H1 (cell line): Measurements from ENCODE around the gene MYH16. TPM values are rescaled to one million over a fixed set of nuclear protein-coding genes. Genes with fewer than 3 reads are reported as not detected.

Experiments
- CTCF ChIA-PET: fragments of 300-600 bp; sonication (Branson Sonifier 250); formaldehyde crosslinking; loops from one replicate; lab custom pipeline; 2021; ENCODE audit not compliant: partially characterized antibody; lab: Charles Lee
- POLR2A ChIA-PET: fragments of 300-600 bp; sonication (Branson Sonifier 250); formaldehyde crosslinking; loops from one replicate; lab custom pipeline; 2021; ENCODE audit warnings: inconsistent platforms; ENCODE audit not compliant: partially characterized antibody; lab: Charles Lee
- DNase-seq, 2 experiments: peaks; one replicate each; pipeline versions ENCODE4 v3.0.0 to v3.0.0-alpha.2; 2010 to 2022; ENCODE audit warnings: low spot score in 2 of 2, low read depth in 1 of 2, mixed read lengths in 1 of 2
- FAIRE-seq: peaks from 2 replicates; lab custom pipeline; 2011; peaks lifted over from hg19 to GRCh38; lab: Jason Lieb, UNC
- H2AFZ ChIP-seq: 2 replicates; pipeline ENCODE4 v1.8.1; 2012; ENCODE audit warnings: low read length, inconsistent platforms
- H2AK5ac ChIP-seq: 2 replicates; pipeline ENCODE4 v1.6.1; 2013; ENCODE audit warnings: low read depth, low read length
- H2BK120ac ChIP-seq: replicated peaks from 2 replicates; pipeline ENCODE3; 2013; ENCODE audit warnings: low read depth, low read length, inconsistent platforms
- H2BK12ac ChIP-seq: 2 replicates; pipeline ENCODE4 v1.6.1; 2013; ENCODE audit warnings: low read depth, low read length
- H2BK15ac ChIP-seq: 2 replicates; pipeline ENCODE4 v1.6.1; 2013; ENCODE audit warnings: low read length
- H2BK20ac ChIP-seq: 2 replicates; pipeline ENCODE4 v1.6.1; 2013; ENCODE audit warnings: low read length
- H2BK5ac ChIP-seq: 2 replicates; pipeline ENCODE4 v1.6.1; 2013; ENCODE audit warnings: low read depth, low read length
- H3K14ac ChIP-seq: 2 replicates; pipeline ENCODE4 v1.6.1; 2013; ENCODE audit warnings: inconsistent platforms; ENCODE audit not compliant: insufficient read length
- H3K18ac ChIP-seq: 2 replicates; pipeline ENCODE4 v1.6.1; 2013; ENCODE audit warnings: low read length; ENCODE audit errors: extremely low read depth
- H3K23ac ChIP-seq: 2 replicates; pipeline ENCODE4 v1.6.1; 2013; ENCODE audit warnings: inconsistent platforms; ENCODE audit not compliant: insufficient read length
- H3K23me2 ChIP-seq: 2 replicates; pipeline ENCODE4 v1.6.1; 2013; ENCODE audit warnings: low read depth, low read length
- H3K27ac ChIP-seq: 2 replicates; pipeline ENCODE4 v1.6.1; 2011; ENCODE audit warnings: low read depth, low read length, inconsistent platforms
- H3K27me3 ChIP-seq, 4 experiments: replicated peaks in 1 of 4; 1 replicate in 1 of 4; 2 replicates in 3 of 4; pipeline versions ENCODE4 v1.6.1 to v1.8.1; 2011 to 2013; ENCODE audit warnings: low read length in 3 of 4, mild to moderate bottlenecking in 3 of 4, inconsistent platforms in 2 of 4, mixed read lengths in 2 of 4, moderate library complexity in 1 of 4; ENCODE audit not compliant: control insufficient read depth in 3 of 4, insufficient read depth in 3 of 4; ENCODE audit errors: extremely low read depth in 1 of 4
- H3K36me3 ChIP-seq, 4 experiments: 2 replicates each; pipeline versions ENCODE4 v1.6.1 to v1.8.1; 2011 to 2013; ENCODE audit warnings: mild to moderate bottlenecking in 4 of 4, low read length in 3 of 4, moderate library complexity in 2 of 4, control low read depth in 1 of 4, inconsistent platforms in 1 of 4; ENCODE audit not compliant: insufficient read depth in 4 of 4, control insufficient read depth in 2 of 4
- H3K4ac ChIP-seq: replicated peaks from 2 replicates; pipeline ENCODE3; 2013; ENCODE audit warnings: low read length, low read depth, mixed read lengths, inconsistent platforms; ENCODE audit not compliant: insufficient read length
- H3K4me1 ChIP-seq, 4 experiments: replicated peaks in 1 of 4; 1 replicate in 1 of 4; 2 replicates in 3 of 4; pipeline versions ENCODE4 v1.6.1 to v1.8.1; 2011 to 2013; ENCODE audit warnings: low read length in 3 of 4, inconsistent platforms in 2 of 4, mixed read lengths in 1 of 4; ENCODE audit not compliant: insufficient read depth in 4 of 4, control insufficient read depth in 3 of 4
- H3K4me2 ChIP-seq, 2 experiments: 2 replicates each; pipeline versions ENCODE4 v1.6.1 to v1.8.1; 2011 to 2013; ENCODE audit warnings: low read depth in 2 of 2, low read length in 2 of 2, control low read depth in 1 of 2, inconsistent platforms in 1 of 2, mild to moderate bottlenecking in 1 of 2; ENCODE audit not compliant: insufficient read depth in 1 of 2
- H3K4me3 ChIP-seq, 4 experiments: fragments of 200-600, 300-600 bp in 1 of 4; sonication (generic), shearing (Covaris generic), sonication (Bioruptor Twin) in 1 of 4; 2 replicates each; pipeline versions ENCODE4 v1.5.1 to v1.8.1; 2011 to 2016; ENCODE audit warnings: low read length in 4 of 4, low read depth in 3 of 4, control low read depth in 2 of 4, inconsistent platforms in 2 of 4, mild to moderate bottlenecking in 2 of 4, mixed read lengths in 1 of 4, moderate library complexity in 1 of 4; ENCODE audit not compliant: insufficient read depth in 2 of 4; ENCODE audit errors: extremely low read depth in 1 of 4
- H3K56ac ChIP-seq: replicated peaks from 2 replicates; pipeline ENCODE3; 2013; ENCODE audit warnings: low read depth, mild to moderate bottlenecking, mixed read lengths, low read length, inconsistent platforms; ENCODE audit not compliant: insufficient read length
- H3K79me1 ChIP-seq: 2 replicates; pipeline ENCODE4 v1.6.1; 2013; ENCODE audit warnings: low read depth, low read length, control low read depth
- H3K79me2 ChIP-seq, 2 experiments: 2 replicates each; pipeline versions ENCODE4 v1.6.1 to v1.8.1; 2012 to 2013; ENCODE audit warnings: low read length in 2 of 2, mild to moderate bottlenecking in 2 of 2, inconsistent platforms in 1 of 2; ENCODE audit not compliant: insufficient read depth in 2 of 2, control insufficient read depth in 1 of 2
- H3K9ac ChIP-seq, 4 experiments: replicated peaks in 1 of 4; 1 replicate in 1 of 4; 2 replicates in 3 of 4; pipeline versions ENCODE4 v1.6.1 to v1.8.1; 2011 to 2013; ENCODE audit warnings: low read depth in 3 of 4, low read length in 3 of 4, control low read depth in 2 of 4, mild to moderate bottlenecking in 2 of 4, moderate library complexity in 2 of 4, inconsistent platforms in 1 of 4; ENCODE audit errors: extremely low read depth in 1 of 4
- H3K9me3 ChIP-seq, 2 experiments: 2 replicates each; pipeline versions ENCODE4 v1.6.1 to v1.8.1; 2012 to 2013; ENCODE audit warnings: mild to moderate bottlenecking in 2 of 2, moderate library complexity in 2 of 2, control low read depth in 1 of 2, inconsistent platforms in 1 of 2, low read depth in 1 of 2, low read length in 1 of 2, mixed read lengths in 1 of 2; ENCODE audit not compliant: insufficient read depth in 2 of 2
- H4K20me1 ChIP-seq, 2 experiments: replicated peaks in 1 of 2; 2 replicates each; pipeline versions ENCODE3 to v1.8.1; 2011 to 2013; ENCODE audit warnings: inconsistent platforms in 2 of 2, low read length in 2 of 2, mild to moderate bottlenecking in 1 of 2; ENCODE audit not compliant: insufficient read depth in 2 of 2, control insufficient read depth in 1 of 2
- H4K5ac ChIP-seq: 2 replicates; pipeline ENCODE4 v1.6.1; 2013; ENCODE audit warnings: low read length, low read depth, mixed read lengths, inconsistent platforms; ENCODE audit not compliant: insufficient read length
- H4K8ac ChIP-seq: 2 replicates; pipeline ENCODE4 v1.8.0; 2013; ENCODE audit warnings: mild to moderate bottlenecking, moderate library complexity, low read length, inconsistent platforms; ENCODE audit not compliant: insufficient read depth; ENCODE audit errors: extremely low read depth
- H4K91ac ChIP-seq: replicated peaks from 2 replicates; pipeline ENCODE3; 2013; ENCODE audit warnings: low read length, mixed read lengths, inconsistent platforms; ENCODE audit not compliant: insufficient read length
- CEBPB ChIP-seq: IDR thresholded peaks from 2 replicates; pipeline ENCODE4 v1.6.1; 2012; ENCODE audit warnings: low read depth, low read length
- FOSL1 ChIP-seq: IDR thresholded peaks from 2 replicates; pipeline ENCODE4 v1.6.1; 2011; ENCODE audit warnings: mild to moderate bottlenecking, low read depth, low read length, moderate library complexity; ENCODE audit not compliant: insufficient read depth
- KDM5A ChIP-seq: fragments of 200-600 bp; IDR thresholded peaks from 2 replicates; pipeline ENCODE4 v1.7.1; 2012; ENCODE audit warnings: mild to moderate bottlenecking, low read length, inconsistent platforms, mixed read lengths
- RBBP5 ChIP-seq: IDR thresholded peaks from 2 replicates; pipeline ENCODE4 v1.7.1; 2012; ENCODE audit warnings: low read depth, mild to moderate bottlenecking, inconsistent platforms, low read length, moderate library complexity, borderline replicate concordance
- SRF ChIP-seq: IDR thresholded peaks from 2 replicates; pipeline ENCODE4 v1.6.1; 2011; ENCODE audit warnings: mild to moderate bottlenecking, low read depth, low read length, moderate library complexity
- YY1 ChIP-seq: IDR thresholded peaks from 2 replicates; pipeline ENCODE4 v1.6.1; 2011; ENCODE audit warnings: low read depth, mild to moderate bottlenecking, low read length
- ZNF274 ChIP-seq: IDR thresholded peaks from 2 replicates; pipeline ENCODE4 v1.7.0; 2012; ENCODE audit warnings: low read length, borderline replicate concordance; ENCODE audit errors: extremely low read depth
- WGBS, 2 experiments: shearing (Covaris generic) in 1 of 2; methylation state at CpG; one replicate each; pipeline versions ENCODE4 v1.1.6 to v1.1.7; 2013 to 2015; ENCODE audit warnings: low lambda C conversion rate in 2 of 2, mixed read lengths in 2 of 2, inconsistent platforms in 1 of 2, low coverage in 1 of 2, missing lambda C conversion rate in 1 of 2; ENCODE audit not compliant: insufficient replicate concordance in 2 of 2, insufficient coverage in 1 of 2, insufficient read length in 1 of 2; ENCODE audit errors: extremely low coverage in 1 of 2, missing lambda C conversion rate in 1 of 2; 5-methylcytosine and 5-hydroxymethylcytosine counted together
- polyA plus RNA-seq, 7 experiments: library from polyadenylated mRNA; depleted of rRNA in 3 of 7; stranded (reverse) in 5 of 7; unstranded in 2 of 7; fragments of >200 nt in 5 of 7; fragments of 200-250 nt in 2 of 7; gene quantifications; 1 replicate in 5 of 7; 2 replicates in 1 of 7; 4 replicates in 1 of 7; pipeline versions ENCODE4 v1.2.1 to v1.2.3, GENCODE V29; 2011 to 2013; ENCODE audit warnings: missing spikeins in 2 of 7, mixed read lengths in 2 of 7
- total RNA-seq: library from RNA; stranded (reverse); fragmentation: NEBNext Ultra II Directional; extraction: Animal tissue kit (Norgen Biotek cat#: 25700); gene quantifications from 2 replicates; pipeline ENCODE4 v1.2.1, GENCODE V29; 2021

MYH16 gene
- total and polyA plus RNA-seq, 2 of the 8 experiments (the other 6 are each of a cell fraction or from before 2014, with no cell fraction given), result not detected

DNA sequence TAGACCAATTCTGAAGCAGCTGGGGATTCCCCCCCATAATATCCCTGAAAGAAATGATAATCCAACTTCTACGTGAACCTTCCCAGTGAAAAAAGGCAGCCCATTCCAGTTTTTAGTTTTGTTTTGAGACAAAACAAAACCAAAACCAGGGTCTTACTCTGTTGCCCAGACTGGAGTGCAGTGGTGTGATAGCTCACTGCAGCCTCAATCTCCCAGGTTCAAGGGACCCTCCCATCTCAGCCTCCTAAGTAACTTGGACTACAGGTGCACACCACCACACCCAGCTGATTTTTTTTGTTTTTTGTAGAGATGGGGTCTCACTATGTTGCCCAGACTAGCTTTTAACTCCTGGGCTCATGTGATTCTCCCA lies 40.5 kb downstream of the MYH16 start:
- no peak overlapping the region for H3K4me2 ChIP-seq
- no peaks in the 10 kb centered on the region for H3K79me1 ChIP-seq
- H3K4me3 ChIP-seq, result no peak overlapping the region
- no peak overlapping the region for H2BK120ac ChIP-seq
- no peak overlapping the region for H3K14ac ChIP-seq
- no peak overlapping the region for H3K27ac ChIP-seq
- H3K9me3 ChIP-seq, result 0 out of 4 replicates have a peak, but pooled peaks cover 0 to 3% of the 10 kb centered on the region in 2 experiments
- no peaks in the 10 kb centered on the region for H3K36me3 ChIP-seq
- H4K91ac ChIP-seq, result no peak overlapping the region
- H4K5ac ChIP-seq, result no peak overlapping the region
- H2AK5ac ChIP-seq, result no peak overlapping the region
- H3K56ac ChIP-seq, result no peak overlapping the region
- H2BK15ac ChIP-seq, result no peak overlapping the region
- ChIA-PET CTCF (interaction anchor here (0.6 to 8.4 kb wide), 31 partner anchors 8 to 314 kb away, joined by 3 to 87 read pairs (median 4); partner anchors contain the start of gene ARPC1A), POLR2A (interaction anchor here (1.1 kb wide), 1 partner anchor 90 kb away, joined by 3 read pairs; no protein-coding TSS in a partner anchor)
- H3K18ac ChIP-seq, result no peak overlapping the region
- H3K23me2 ChIP-seq, result no peaks in the 10 kb centered on the region
- H3K4ac ChIP-seq, result no peak overlapping the region
- no peaks in the 10 kb centered on the region for H3K27me3 ChIP-seq
- no peaks in the 10 kb centered on the region for H4K20me1 ChIP-seq
- no peaks in the 10 kb centered on the region for H3K4me1 ChIP-seq
- no peak overlapping the region for H2AFZ ChIP-seq
- no peak overlapping the region for H3K23ac ChIP-seq
- H3K9ac ChIP-seq, result no peak overlapping the region
- 57% methylated on average over 1 of the region's 1 CpG; no CpG with 5 or more reads in 1 of the 2 experiments for WGBS, 2 experiments
- no peak for DNase-seq
- no peak overlapping the region for H4K8ac ChIP-seq
- H2BK12ac ChIP-seq, result no peak overlapping the region
- H2BK5ac ChIP-seq, result no peak overlapping the region
- no peak for FAIRE-seq
- no peak overlapping the region for H2BK20ac ChIP-seq
- no peaks in the 10 kb centered on the region for H3K79me2 ChIP-seq
- no peak for TF ChIP-seq FOSL1
- no peak for TF ChIP-seq KDM5A
- no peak for TF ChIP-seq ZNF274
- TF ChIP-seq RBBP5, result no peak
- TF ChIP-seq YY1, result no peak
- no peak for TF ChIP-seq SRF
- no peak for TF ChIP-seq CEBPB
